NOMO-1 treated with dmso at 0.1 percent for 144 hours (cell line): ENCODE measurements around the gene DNASE1L2.
"Not testable (repeated sequence)": the region's sequence is repeated elsewhere in the genome, so short reads cannot be mapped to it uniquely, and the experiment has no call there.

Experiments used
- DNase-seq: peaks from one replicate; lab custom pipeline; 2025; ENCODE audit not compliant: unreplicated experiment; lab: John Stamatoyannopoulos, UW

Gene DNASE1L2

GRCh38 chr16:2203119-2203688 is 33.0 kb upstream of the DNASE1L2 start:
- DNase-seq = not testable (repeated sequence)

- no peak for DNase-seq
These were observed 31.7 kb upstream of the DNASE1L2 start for GRCh38 chr16:2204416-2205103.

GRCh38 chr16:2205104-2205966 is 30.9 kb upstream of the DNASE1L2 start, which contains the start of gene MLST8:
Gene MLST8 (plus strand): TSS chr16:2205454. CDS start chr16:2206086, 632 bp downstream.
- peak; percentile 62 for DNase-seq

- no peak for DNase-seq
These were observed 30.3 kb upstream of the DNASE1L2 start for GRCh38 chr16:2205967-2206313.

- DNase-seq = no peak
These were observed 29.8 kb upstream of the DNASE1L2 start for GRCh38 chr16:2206420-2206779.

- no peak for DNase-seq
These were observed 29.3 kb upstream of the DNASE1L2 start for GRCh38 chr16:2206780-2207433.

- DNase-seq = no peak
These were observed 28.4 kb upstream of the DNASE1L2 start for GRCh38 chr16:2207872-2208271.

GRCh38 chr16:2208308-2208707 is 27.9 kb upstream of the DNASE1L2 start:
- no peak for DNase-seq

- DNase-seq = no peak
These were observed 27.5 kb upstream of the DNASE1L2 start for GRCh38 chr16:2208772-2209171.

- no peak for DNase-seq
These were observed 26.8 kb upstream of the DNASE1L2 start for GRCh38 chr16:2209258-2210008.

- no peak for DNase-seq
These were observed 26.3 kb upstream of the DNASE1L2 start for GRCh38 chr16:2210009-2210332.

- DNase-seq = no peak
These were observed 25.6 kb upstream of the DNASE1L2 start, which contains the start of gene BRICD5 for GRCh38 chr16:2210386-2211365. Gene BRICD5 (minus strand): TSS chr16:2210863. CDS start chr16:2210833, 30 bp downstream.

- DNase-seq = no peak
These were observed 24.3 kb upstream of the DNASE1L2 start for GRCh38 chr16:2211923-2212347.

GRCh38 chr16:2212362-2213324 is 23.6 kb upstream of the DNASE1L2 start:
- peak; percentile 17 for DNase-seq

GRCh38 chr16:2213817-2214718 is 22.2 kb upstream of the DNASE1L2 start:
- no peak for DNase-seq

- no peak for DNase-seq
These were observed 21.6 kb upstream of the DNASE1L2 start, which contains the start of gene PGP for GRCh38 chr16:2214719-2214968. Gene PGP (minus strand): TSS chr16:2214840. CDS start chr16:2214777, 63 bp downstream.

GRCh38 chr16:2216330-2216729 is 19.9 kb upstream of the DNASE1L2 start:
- DNase-seq = no peak
